Liver (tissue), 3 donors: Measurements from ENCODE around the gene SUPT4H1.

Experiments used
- CTCF ChIP-seq: fragments of 150-350 bp; IDR thresholded peaks from 2 replicates; pipeline ENCODE4 v1.5.1; 2017; ENCODE audit warnings: improper control_type of control experiment, low read depth, low read length; ENCODE audit not compliant: missing input control
- HNF4G ChIP-seq: IDR thresholded peaks from 2 replicates; pipeline ENCODE4 v1.6.1; 2016; ENCODE audit warnings: antibody characterized with exemption
- MAX ChIP-seq: IDR thresholded peaks from 2 replicates; pipeline ENCODE4 v1.6.1; 2016; ENCODE audit warnings: antibody characterized with exemption
- donor health status: healthy.
- donor health status: healthy.

GRCh38 chr17:58335061-58335731, 16.8 kb downstream of the SUPT4H1 start:
- TF ChIP-seq CTCF, result no peak
- no peak for TF ChIP-seq MAX
- TF ChIP-seq HNF4G, result no peak
